HG03097 (cell line): ENCODE data around the gene RBM7.

ENCODE experiments used
- ATAC-seq: cut with Tn5 transposase; IDR thresholded peaks from one replicate; pipeline ENCODE4 v1.9.1; 2021; ENCODE audit not compliant: unreplicated experiment, low FRiP score

Gene RBM7

DNA sequence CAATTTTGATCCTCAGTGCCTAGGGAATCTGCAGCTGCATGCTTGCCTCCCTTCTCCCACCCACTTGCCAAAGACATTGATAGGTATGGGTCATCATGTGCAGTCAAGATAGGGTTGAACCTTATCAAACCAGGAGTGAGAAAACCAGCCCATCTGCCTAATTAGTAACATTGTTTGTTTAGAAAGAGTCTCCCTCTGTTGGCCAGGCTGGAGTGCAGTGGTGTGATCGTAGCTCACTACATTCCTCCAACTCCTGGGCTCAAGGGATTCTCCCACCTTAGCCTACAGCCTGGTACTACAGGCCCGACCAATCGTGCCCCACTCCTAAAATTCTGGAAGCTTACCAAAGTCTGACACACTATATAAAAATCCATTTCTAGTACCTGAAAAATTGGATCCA is 4.7 kb upstream of the RBM7 start:
- no peak for ATAC-seq

DNA sequence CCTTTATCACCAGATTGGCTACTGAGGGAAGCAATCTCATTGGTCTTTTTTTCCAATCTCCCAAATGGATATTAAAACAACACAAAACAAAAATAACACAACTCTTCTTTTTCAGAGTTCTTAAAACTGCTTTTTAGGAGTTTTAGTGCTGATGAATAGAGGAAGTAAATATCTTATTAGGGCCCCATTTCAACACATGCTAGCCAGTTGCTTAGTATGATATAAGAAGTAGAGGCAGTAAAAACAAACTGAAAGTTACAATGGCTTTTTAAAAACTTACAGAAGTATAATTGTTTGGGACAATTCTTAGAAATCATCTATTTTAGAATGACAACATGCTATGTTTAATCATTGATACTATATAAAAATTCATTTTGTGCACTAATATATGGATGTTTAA is 3.5 kb upstream of the RBM7 start:
- no peak for ATAC-seq

DNA sequence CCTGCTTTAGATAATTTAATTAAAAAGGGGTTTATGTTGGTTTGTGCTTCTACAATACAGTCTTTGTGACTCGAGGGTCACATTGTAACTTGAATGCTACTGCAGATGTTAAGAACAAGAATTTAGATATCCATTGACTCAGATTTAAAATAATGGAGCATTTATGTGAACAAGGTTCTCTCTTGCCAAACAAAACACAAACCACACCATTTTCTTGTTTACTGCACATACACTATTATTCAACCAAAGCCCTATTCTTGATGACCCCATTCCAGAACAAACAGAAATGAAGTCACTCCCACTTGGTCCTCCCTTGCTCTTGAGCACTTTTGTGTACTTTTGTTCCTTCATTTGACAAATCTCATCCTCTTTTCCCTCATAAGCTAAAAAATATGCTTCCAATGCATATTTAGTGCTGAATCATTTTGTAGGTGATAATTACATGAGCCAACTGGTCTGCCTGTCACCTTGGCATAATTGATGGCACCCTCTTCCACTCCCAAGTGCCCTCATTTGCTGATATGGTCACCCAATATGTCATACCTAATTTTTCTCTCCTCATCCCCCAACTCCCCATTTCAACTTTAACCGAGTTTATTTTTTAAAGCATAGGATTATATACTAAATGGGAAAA is 3.0 kb upstream of the RBM7 start:
- ATAC-seq = no peak

DNA sequence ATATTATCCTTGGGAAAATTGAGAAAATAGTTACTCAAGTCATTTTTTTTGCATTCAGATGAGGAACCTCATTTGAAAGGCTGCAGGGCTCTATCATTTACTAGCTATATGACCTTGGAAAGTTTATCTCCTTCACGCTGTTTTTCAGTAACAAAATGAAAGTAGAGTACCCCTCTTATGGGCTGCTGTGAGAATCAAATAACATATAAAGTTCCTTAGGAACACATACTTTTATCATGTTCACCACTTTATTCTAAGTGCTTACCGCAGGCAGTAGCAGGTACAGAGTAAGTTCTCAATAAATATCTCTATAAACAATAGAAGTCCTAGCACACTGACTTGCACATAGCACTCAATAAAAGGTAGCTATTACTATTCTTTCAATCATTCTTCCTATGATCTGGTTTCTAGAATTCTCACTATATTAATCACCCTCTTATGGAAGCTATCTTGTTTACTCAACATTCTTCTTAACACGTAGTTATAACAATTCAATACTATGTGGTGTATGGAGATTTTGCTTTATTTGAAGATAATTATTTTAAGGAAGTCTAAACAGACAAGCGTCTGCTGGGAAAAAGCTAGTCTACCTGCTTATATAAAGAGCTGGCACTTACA is 2.1 kb upstream of the RBM7 start:
- no peak for ATAC-seq

DNA sequence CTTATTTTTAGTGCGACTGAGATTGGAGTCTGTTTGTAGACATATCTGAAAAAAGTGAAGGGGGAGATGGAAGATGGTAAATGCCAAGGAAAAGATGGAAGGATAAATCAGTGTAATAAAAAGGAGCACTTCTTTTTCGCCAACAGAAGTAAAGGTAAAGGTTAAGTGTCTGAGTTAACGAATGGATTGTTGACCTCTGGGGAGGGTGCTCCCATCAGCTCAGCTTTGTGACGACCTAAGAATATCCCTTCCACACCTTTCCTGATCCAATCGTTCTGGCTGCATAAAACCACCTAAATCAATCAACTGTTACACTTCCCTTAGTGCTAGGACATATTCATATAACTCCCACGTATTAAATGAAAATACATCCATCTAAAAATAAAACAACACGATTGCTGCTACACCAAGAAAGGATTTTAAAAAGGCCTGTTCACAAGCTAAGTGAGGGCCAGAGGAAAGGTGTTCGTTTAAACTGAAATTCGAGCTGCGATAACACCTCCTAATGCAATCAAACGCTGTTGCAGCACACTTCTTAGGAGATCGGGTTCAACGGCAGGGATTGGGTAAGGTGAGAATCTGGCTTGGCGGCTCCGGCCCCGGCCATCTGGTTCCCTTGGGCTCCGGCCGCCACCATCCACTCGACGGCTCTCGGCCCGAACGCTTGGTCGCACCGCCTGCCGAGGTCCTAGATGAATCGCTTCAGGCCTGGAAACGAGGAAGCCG is 813 bp upstream of the RBM7 start:
- peak; percentile 15 for ATAC-seq

DNA sequence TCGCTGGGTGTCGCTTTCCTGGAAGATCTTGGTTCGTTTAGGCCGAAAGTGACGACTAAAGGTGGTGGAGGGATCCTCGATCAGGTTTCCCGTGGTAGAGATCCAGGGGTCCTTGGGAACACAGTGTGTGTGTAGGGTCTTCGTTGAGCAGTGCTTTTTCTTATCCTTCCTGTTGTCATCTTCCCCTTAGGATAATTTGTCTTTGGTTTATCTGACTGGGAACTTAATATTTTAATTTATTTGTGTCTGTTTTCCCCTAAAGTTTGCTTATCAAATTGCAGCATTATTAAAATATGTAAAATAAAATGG is 403 bp downstream of the RBM7 start:
- ATAC-seq = no peak

DNA sequence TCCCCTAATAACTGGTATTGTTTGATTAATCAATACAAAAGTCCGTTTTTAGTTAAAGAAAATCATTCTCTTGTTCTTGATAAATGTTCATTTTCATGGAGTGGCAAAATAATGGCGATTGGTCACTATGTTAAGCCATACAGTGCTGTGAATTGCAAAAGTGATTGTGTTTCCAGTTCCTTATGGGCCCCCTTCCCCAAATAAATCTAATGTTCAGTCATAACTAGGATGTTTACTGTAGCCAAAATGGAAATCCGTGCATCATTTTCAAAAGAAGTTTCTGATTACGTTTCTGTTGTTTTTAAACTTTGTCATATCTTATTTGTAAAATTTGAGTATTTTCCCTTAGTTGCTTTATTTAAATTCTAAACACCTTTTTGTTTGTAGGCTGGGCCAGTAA is 845 bp downstream of the RBM7 start:
- no peak for ATAC-seq

DNA sequence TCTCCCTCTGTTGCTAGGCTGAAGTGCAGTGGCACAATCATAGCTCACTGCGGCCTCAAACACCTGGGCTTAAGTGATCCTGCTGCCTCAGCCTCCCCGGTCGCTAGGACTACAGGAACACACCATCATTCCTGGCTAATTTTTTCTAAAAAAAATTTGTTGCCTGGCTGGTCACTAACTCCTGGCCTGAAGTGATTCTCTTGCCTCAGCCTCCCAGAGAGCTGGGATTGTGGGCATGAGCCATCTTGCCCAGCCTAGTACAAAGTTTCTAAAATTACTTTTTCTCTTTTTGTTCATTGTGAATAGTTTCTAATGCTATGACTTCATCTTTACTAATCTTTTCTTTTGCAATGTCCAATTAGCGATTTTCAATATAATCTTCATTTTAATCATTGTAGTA is 12.5 kb downstream of the RBM7 start:
- ATAC-seq = no peak

DNA sequence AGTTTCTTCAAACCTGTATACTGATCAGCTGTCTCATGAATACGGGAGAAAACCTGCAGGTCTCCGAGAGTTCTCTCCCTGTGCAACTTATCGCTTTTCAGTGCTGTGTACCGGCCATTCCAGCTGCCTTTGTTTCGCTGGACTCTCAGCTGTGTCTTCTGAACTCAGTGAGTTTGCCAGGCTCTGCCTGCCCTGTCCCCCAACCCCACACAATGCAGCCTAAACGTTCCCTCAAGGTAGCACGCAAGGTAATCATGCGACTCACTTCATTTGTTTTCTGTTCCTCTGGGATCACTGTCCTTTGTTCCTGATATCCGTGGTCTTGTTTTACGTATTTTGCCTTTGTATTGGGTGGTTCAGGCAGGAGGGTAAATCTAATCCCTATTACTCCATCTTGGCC is 13.5 kb downstream of the RBM7 start:
- no peak for ATAC-seq

DNA sequence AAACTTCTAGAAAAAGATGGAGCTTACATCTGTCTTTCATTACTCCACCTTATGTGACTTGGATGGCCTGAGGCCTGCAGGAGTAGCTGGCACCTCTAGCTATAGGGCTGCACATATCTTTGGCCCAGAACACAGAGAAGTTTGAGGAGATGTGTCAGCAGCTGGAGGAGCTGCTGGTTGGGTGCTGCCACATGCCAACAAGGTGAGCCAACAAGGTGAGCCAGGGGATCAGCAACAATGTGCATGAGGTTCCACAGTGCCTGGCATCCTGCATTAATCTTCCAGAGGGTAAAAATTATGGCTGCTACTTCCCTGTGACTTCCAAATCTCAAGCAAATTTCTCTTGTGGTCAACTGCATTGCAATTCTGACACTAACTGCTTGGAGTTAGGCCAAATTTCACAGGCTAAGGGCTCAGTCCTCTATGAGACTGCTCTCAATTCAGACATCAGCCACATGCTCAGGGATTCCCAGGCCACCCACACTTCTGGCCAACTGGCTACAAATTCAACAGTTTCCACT is 16.0 kb downstream of the RBM7 start:
- ATAC-seq = no peak

DNA sequence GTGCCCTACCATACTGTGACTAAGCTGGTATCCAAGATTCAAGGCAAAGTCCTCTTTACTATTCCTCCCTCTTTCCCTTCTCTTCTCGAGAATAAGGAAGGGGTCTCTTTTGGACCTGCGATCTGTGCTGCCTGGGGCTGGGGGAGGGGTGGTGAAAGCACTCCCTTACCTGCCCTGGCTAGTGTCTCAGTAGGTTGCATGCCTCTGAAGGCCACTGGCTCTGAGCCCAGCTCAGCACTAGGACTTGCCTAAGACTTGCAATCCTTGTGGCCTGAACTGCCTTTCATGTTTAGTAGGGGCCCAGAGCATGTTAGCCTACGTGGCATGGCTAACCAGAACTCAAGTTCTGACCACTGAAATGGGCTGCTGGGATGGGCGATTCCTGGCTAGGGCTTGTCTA is 25.8 kb downstream of the RBM7 start:
- ATAC-seq = no peak

DNA sequence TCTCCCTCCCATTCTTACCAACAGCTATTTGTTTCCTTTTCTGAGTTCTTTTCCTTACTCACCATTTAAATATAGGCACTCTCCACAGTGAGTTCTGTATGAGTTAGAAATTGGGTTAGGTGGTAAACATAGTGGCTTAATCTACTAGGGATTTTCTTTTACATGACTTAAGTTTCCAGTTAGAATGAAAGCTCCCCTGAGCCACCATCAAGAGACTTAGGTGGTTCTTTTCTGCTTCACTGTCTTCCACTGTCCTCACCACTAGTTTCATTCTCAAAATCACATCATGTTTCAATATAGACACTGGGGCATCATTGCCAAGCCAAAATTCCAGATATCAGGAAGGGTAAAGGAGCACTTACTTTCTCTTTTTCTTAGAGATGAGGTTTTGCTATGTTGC is 29.8 kb downstream of the RBM7 start:
- no peak for ATAC-seq

DNA sequence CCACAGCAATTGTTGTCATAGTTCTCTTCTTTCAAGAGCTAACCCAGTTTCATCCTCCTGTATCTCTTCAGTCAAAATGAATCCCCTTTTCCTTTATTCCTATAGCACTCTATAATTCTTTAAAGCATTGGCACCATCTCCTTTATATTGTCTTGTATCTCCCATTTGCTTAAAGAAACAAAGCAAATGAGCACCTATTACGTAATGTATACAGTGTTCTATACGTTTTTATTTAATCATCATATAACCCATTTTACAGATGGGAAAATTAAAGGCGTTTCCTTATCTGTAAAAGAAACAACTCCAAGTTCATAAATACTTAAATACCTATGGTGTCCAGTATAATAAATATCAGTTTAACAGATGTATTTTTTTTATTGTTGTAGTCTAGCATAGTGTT is 32.4 kb downstream of the RBM7 start:
- no peak for ATAC-seq

DNA sequence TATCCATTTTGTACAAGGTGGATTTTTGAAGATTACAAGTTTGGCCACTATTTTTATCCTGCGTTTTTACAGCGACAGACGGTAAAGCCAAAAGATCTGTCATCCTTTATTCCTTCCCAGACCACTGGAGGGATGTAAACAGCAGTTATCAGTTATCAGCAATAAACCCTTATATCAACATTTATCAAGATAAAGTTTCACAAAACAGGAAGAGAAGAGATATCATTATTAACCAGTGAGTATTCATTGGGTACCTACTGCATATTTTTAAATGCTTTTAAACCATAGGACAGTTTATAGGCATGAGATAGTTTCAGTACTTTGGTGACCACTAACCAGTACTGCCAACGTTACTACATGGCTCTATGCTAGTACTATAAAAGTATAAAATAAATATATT is 32.9 kb downstream of the RBM7 start:
- no peak for ATAC-seq

DNA sequence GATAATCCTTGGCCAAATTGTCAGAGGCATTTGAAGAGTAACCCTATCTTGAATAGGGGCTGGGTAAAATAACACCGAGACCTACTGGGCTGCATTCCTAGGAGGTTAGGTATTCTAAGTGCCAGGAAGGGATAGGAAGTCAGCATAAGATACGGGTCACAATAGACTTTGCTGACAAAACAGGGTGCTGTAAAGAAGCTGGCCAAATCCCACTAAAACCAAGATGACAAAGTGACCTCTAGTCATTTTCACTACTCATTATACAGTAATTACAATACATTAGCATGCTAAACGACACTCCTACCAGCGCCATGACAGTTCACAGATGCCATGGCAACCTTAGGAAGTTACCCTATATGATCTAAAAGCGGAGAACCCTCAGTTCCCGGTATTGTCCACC is 37.8 kb downstream of the RBM7 start:
- no peak for ATAC-seq

DNA sequence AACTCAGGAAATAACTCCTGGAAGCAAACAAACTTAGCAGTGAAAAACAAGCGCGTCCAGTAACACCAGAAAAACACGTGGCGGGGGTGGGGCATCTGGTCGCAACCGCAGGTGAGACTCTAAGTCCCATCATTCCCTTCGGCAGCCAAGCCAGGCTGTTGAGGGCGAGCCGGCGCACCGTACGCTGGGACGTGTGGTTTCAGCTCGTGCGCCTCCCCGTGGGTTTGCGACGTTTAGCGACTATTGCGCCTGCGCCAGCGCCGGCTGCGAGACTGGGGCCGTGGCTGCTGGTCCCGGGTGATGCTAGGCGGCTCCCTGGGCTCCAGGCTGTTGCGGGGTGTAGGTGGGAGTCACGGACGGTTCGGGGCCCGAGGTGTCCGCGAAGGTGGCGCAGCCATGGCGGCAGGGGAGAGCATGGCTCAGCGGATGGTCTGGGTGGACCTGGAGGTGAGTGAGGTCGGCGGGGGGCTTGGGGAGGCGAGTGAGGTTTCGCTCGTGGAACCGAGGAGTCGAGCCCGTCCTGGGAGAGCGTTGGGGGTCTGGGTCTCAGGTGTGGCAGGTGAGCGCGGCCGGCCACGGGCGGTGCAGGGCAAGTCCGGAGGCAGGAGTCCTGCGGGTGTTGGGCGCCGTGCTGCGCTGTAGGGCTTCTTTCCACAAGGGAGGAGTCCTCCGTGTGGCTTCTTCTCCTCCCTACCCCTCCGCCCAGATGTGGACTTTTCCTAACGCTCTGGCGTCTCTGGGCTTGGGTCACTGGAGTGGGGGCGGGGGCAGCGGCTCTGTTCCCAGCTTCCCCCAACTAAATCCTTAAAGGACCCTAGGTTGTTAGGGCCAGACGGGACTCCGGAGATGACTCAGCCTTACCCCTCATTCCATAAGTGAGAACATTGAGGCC is 39.0 kb downstream of the RBM7 start, which contains the start of gene REXO2:
TSS of gene REXO2 (plus strand) at position 239 of the 892 bp plus-strand sequence. CDS start at position 301, 62 bp downstream.
- peak; percentile 99 for ATAC-seq

DNA sequence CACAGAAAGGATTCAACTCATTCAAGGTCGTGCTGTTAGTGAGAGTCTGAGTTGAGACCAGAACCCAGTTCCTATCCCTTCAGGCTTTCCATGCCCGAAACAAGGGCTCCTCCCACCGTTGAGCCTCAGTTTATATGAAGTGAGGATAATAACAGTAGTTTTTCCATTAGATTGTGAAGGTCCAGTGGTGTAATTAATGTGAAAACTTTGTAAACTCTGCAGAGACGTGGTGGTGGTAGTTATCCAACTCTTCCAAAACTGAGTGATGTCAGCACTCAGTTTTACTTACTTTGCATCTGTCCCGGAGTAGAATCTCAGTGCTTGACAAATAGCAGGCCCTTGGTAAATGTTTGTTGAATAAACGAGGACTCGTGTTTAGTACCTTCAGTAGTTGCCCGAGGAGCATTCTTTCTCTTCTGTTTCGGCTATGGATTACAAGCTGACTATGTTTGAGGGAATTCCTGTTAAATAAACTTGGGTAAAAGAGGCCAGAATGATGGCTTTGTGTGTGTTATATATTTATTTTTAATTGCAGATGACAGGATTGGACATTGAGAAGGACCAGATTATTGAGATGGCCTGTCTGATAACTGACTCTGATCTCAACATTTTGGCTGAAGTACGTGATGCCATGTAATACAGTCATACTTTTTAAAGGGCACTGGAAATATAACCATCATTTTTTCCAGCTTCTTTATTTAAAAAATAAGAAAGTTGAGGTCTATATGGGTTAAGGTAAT is 39.8 kb downstream of the RBM7 start:
- ATAC-seq = no peak

DNA sequence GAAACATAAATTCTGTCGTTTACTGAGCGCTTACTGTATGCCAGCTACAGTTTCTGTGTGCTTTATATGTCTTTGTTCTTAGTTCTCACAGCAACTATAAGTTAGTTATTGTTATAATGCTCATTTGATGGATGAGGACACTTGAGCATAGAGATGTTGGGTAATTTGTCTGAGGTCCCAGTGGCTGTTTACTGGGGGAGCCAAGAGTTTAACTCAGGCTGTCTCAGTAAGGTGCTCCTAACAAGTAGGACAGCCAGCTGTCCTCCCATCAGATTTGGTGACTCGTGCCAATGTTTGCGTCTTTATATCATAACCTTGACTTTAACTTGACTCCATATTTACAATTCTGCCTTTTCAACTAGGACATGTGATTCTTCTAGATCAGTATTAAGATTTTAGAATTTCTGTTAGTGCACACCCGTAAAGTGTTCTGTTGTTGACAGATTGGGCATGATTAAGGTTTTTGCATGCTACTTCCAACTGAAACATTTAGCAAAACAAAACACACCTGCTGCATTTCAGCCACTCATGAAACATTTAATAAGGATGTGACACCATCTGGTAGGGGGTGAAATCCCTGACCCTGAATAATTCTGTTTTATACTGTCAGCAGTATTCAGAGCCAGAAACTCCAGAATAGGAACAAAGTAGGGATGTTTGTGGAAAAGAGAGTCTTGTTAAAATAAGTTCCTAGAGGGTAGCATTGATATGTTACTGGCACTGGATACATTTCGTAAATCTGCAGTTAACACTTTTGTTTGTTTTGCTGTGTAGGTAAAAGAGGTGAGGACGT is 40.7 kb downstream of the RBM7 start:
- no peak for ATAC-seq

DNA sequence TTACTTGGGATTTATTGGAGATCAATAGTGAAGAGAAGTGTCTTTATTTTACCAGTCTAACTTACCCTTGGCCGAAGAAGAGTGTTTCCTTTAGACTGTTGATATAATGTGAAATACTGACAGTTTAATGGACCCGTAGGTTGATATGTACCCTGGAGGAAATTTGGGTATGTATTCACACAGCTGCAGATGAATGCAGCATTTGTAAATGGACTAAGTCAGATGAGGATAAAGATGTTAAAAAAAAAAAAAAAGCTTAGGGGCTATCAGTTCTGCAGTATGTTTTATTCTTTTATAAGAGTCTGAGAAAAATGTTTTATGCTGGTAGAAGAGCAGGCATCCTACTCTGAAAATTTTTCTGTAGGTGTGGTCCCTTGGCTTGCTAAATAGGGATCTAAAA is 41.5 kb downstream of the RBM7 start:
- ATAC-seq = no peak

DNA sequence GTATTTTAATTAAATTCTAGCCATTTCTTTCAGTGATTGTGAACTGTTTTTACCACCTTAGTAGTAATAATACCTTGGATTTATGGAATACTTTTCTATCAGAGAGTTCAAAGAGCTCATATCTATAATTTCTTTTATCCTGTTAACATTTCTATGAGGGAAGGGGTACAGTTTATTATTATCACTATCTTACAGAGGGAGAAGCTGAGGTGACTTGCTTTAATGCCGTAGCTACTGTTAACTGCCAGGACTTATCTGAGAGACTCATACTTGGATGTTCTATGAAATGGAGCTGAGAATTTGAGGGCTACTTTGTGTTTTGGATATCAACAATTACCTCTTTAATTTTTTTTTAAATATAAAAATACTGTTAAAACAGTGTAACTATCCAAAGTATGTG is 42.1 kb downstream of the RBM7 start:
- ATAC-seq = no peak
